HepG2 (cell line): Measurements from ENCODE around the gene ESPN. TPM values are rescaled to one million over a fixed set of nuclear protein-coding genes. Genes with fewer than 3 reads are reported as not detected.

ENCODE experiments used
- BRD4 ChIP-seq: sonication (generic); formaldehyde crosslinking; IDR thresholded peaks from 2 replicates; pipeline ENCODE4 v1.4.0; 2020; ENCODE audit warnings: missing genetic modification reagents
- HMGA1 ChIP-seq: sonication (generic); formaldehyde crosslinking; conservative IDR thresholded peaks from 2 replicates; pipeline ENCODE4 v1.4.0; 2020; ENCODE audit warnings: missing genetic modification reagents
- KAT8 ChIP-seq: IDR thresholded peaks from 2 replicates; pipeline ENCODE4 v1.6.1; 2016; ENCODE audit warnings: missing genetic modification reagents, missing compliant biosample characterization
- KDM2A ChIP-seq: sonication (generic); formaldehyde crosslinking; IDR thresholded peaks from 2 replicates; pipeline ENCODE4 v1.4.0; 2020; ENCODE audit warnings: low read depth, missing genetic modification reagents, borderline replicate concordance
- MAFK ChIP-seq, 2 experiments: IDR thresholded peaks in 1 of 2; conservative IDR thresholded peaks in 1 of 2; 2 replicates each; pipeline ENCODE4 v1.6.1; 2011; ENCODE audit warnings: improper control_type of control experiment in 2 of 2, low read length in 2 of 2
- MATR3 ChIP-seq: sonication (generic); formaldehyde crosslinking; IDR thresholded peaks from 2 replicates; pipeline ENCODE4 v1.4.0; 2020; ENCODE audit warnings: missing genetic modification reagents
- MYPOP ChIP-seq: sonication (generic); formaldehyde crosslinking; IDR thresholded peaks from 2 replicates; pipeline ENCODE4 v1.8.1; 2023; ENCODE audit warnings: mild to moderate bottlenecking, moderate library complexity, missing genetic modification reagents
- NKX3-1 ChIP-seq: sonication (generic); formaldehyde crosslinking; IDR thresholded peaks from 2 replicates; pipeline ENCODE4 v1.5.0; 2020; ENCODE audit warnings: missing genetic modification reagents
- NR0B2 ChIP-seq: sonication (generic); formaldehyde crosslinking; IDR thresholded peaks from 2 replicates; pipeline ENCODE4 v1.4.0; 2020; ENCODE audit warnings: mild to moderate bottlenecking, missing genetic modification reagents
- NR3C1 ChIP-seq: sonication (generic); formaldehyde crosslinking; IDR thresholded peaks from 2 replicates; pipeline ENCODE4 v1.4.0; 2020; ENCODE audit warnings: missing genetic modification reagents
- POGZ ChIP-seq: sonication (generic); formaldehyde crosslinking; IDR thresholded peaks from 2 replicates; pipeline ENCODE4 v1.4.0; 2020; ENCODE audit warnings: mild to moderate bottlenecking, missing genetic modification reagents
- SSRP1 ChIP-seq: IDR thresholded peaks from 2 replicates; pipeline ENCODE4 v1.6.1; 2016; ENCODE audit warnings: control low read depth
- TAF1 ChIP-seq: sonication (generic); formaldehyde crosslinking; IDR thresholded peaks from 2 replicates; pipeline ENCODE4 v1.4.0; 2020; ENCODE audit warnings: missing genetic modification reagents
- TIGD3 ChIP-seq: sonication (generic); formaldehyde crosslinking; IDR thresholded peaks from 2 replicates; pipeline ENCODE4 v1.5.1; 2020; ENCODE audit warnings: mild to moderate bottlenecking, missing genetic modification reagents, borderline replicate concordance
- ZC3H13 ChIP-seq: sonication (generic); formaldehyde crosslinking; IDR thresholded peaks from 2 replicates; pipeline ENCODE4 v1.8.1; 2023; ENCODE audit warnings: mild to moderate bottlenecking, missing genetic modification reagents, moderate library complexity
- ZFP36 ChIP-seq: fragments of 150-350 bp; IDR thresholded peaks from 2 replicates; pipeline ENCODE4 v1.6.1; 2018; ENCODE audit warnings: borderline replicate concordance, low read length, low read depth; ENCODE audit not compliant: partially characterized antibody
- ZFP91 ChIP-seq: sonication (generic); formaldehyde crosslinking; IDR thresholded peaks from 2 replicates; pipeline ENCODE4 v1.9.0; 2022; ENCODE audit warnings: missing genetic modification reagents, mild to moderate bottlenecking, borderline replicate concordance
- ZNF138 ChIP-seq: sonication (generic); formaldehyde crosslinking; IDR thresholded peaks from 2 replicates; pipeline ENCODE4 v1.5.0; 2020; ENCODE audit warnings: mild to moderate bottlenecking, low read depth, missing genetic modification reagents
- ZNF280D ChIP-seq: sonication (generic); formaldehyde crosslinking; IDR thresholded peaks from 2 replicates; pipeline ENCODE4 v1.5.1; 2020; ENCODE audit warnings: mild to moderate bottlenecking, missing genetic modification reagents
- ZNF317 ChIP-seq: sonication (generic); formaldehyde crosslinking; IDR thresholded peaks from 2 replicates; pipeline ENCODE4 v1.5.0; 2020; ENCODE audit warnings: mild to moderate bottlenecking, missing genetic modification reagents
- ZNF326 ChIP-seq: sonication (generic); formaldehyde crosslinking; IDR thresholded peaks from 2 replicates; pipeline ENCODE4 v1.4.0; 2020; ENCODE audit warnings: missing genetic modification reagents, borderline replicate concordance
- ZNF572 ChIP-seq: sonication (generic); formaldehyde crosslinking; IDR thresholded peaks from 2 replicates; pipeline ENCODE4 v1.5.1; 2020; ENCODE audit warnings: mild to moderate bottlenecking, missing genetic modification reagents
- ZNF619 ChIP-seq: sonication (generic); formaldehyde crosslinking; IDR thresholded peaks from 2 replicates; pipeline ENCODE4 v1.4.0; 2020; ENCODE audit warnings: mild to moderate bottlenecking, missing genetic modification reagents
- ZNF724P ChIP-seq: sonication (generic); formaldehyde crosslinking; IDR thresholded peaks from 2 replicates; pipeline ENCODE4 v1.8.0; 2022; ENCODE audit warnings: missing genetic modification reagents, borderline replicate concordance
- ZSCAN21 ChIP-seq: sonication (generic); formaldehyde crosslinking; IDR thresholded peaks from 2 replicates; pipeline ENCODE4 v1.8.0; 2022; ENCODE audit warnings: mild to moderate bottlenecking, missing genetic modification reagents, moderate library complexity, borderline replicate concordance
- polyA plus RNA-seq, 8 experiments: library from polyadenylated mRNA; depleted of rRNA in 3 of 8; stranded (reverse) in 7 of 8; unstranded in 1 of 8; fragments of >200 nt; fragmentation: Illumina TruSeq in 4 of 8; extraction: Trizol in 4 of 8; gene quantifications; 2 replicates each; pipeline versions ENCODE4 v1.2.1 to v1.2.3, GENCODE V29; 2011 to 2016; ENCODE audit warnings: low read depth in 4 of 8, missing spikeins in 1 of 8, mixed read lengths in 1 of 8; ENCODE audit not compliant: insufficient read depth in 1 of 8
- total RNA-seq, 5 experiments: library from RNA; depleted of rRNA; stranded (reverse); fragments of >200 nt; fragmentation: Illumina TruSeq; extraction: Trizol; gene quantifications; 2 replicates each; pipeline ENCODE4 v1.2.3, GENCODE V29; 2016; ENCODE audit warnings: low read depth in 1 of 5

Gene ESPN
- total and polyA plus RNA-seq, 2 of the 13 experiments (the other 11 are each of a cell fraction or from before 2014, with no cell fraction given) = 48.6 to 54.2 TPM

- TF ChIP-seq MYPOP (CRISPR knock-in tag) (no peak), TAF1 (CRISPR knock-in tag) (no peak), NKX3-1 (CRISPR knock-in tag) (no peak), ZSCAN21 (CRISPR knock-in tag) (peak; percentile 50; the same call in 1 of the 2 replicates), ZFP36 (no peak), ZFP91 (peak; percentile 31; the same call in 1 of the 2 replicates), BRD4 (CRISPR knock-in tag) (no peak), ZNF619 (CRISPR knock-in tag) (0 out of 2 replicates have a peak, but pooled peaks have one; percentile 45), ZNF280D (no peak), ZNF572 (CRISPR knock-in tag) (peak; percentile 5; the same call in 1 of the 2 replicates), ZNF317 (CRISPR knock-in tag) (no peak), NR0B2 (CRISPR knock-in tag) (no peak), MAFK (conservative IDR thresholded peaks at IDR 0.05 in 1 of 2, IDR thresholded peaks at IDR 0.05 in 1 of 2; ENCODE audit: low read length in 2 of 2) (0 out of 4 replicates have a peak, but pooled peaks of 1 of the 2 experiments have one; percentile 1), ZNF326 (CRISPR knock-in tag) (no peak), TIGD3 (no peak), ZC3H13 (CRISPR knock-in tag) (peak; percentile 73; the same call in 1 of the 2 replicates), KDM2A (CRISPR knock-in tag) (peak; percentile 64; the same call in 1 of the 2 replicates), ZNF724P (CRISPR knock-in tag) (0 out of 2 replicates have a peak, but pooled peaks have one; percentile 34), SSRP1 (CRISPR knock-in tag) (no peak), HMGA1 (CRISPR knock-in tag) (no peak), POGZ (CRISPR knock-in tag) (no peak), NR3C1 (CRISPR knock-in tag) (no peak), KAT8 (CRISPR knock-in tag) (no peak), MATR3 (CRISPR knock-in tag) (no peak), ZNF138 (no peak)
These were observed 39.9 kb downstream of the ESPN start (continued) for GRCh38 chr1:6464514-6464836.
